ENCODE results near the gene OTX1. TPM values are rescaled to one million over a fixed set of nuclear protein-coding genes. Genes with fewer than 3 reads are reported as not detected.
A peak's percentile ranks its signal among the peaks of the same experiment; 100 is the strongest.

The OTX1 gene
- total RNA-seq, 1 donor from 2014 or later, result 12.4 TPM

DNA sequence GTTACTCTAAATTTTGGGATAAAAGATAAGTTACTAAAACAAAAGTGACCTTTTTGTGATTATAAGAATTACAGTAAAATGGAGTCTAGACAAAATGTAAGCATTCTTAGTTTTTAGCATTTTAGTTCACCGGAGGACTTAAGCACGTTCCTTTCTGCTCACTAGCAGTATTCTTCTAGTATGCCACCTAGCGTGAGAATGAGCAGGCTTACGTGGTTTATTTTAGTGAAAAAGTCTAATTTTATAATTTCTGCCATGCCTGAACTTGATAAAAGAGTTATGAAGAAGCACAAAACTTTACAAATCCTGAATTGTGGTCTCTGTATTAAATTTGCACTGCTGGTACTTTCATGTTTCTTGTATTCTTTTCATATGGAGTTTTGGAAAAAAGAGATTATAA, 12.6 kb upstream of the OTX1 start:
- Mint-ChIP-seq H3K27me3 (ENCODE audit: low read depth) (peaks cover 19% of the 10 kb centered on the region), H3K4me1 (peaks cover 8% of the 10 kb centered on the region), H3K4me3 (no peak overlapping the region), H3K36me3 (ENCODE audit: low read depth) (no peaks in the 10 kb centered on the region), H3K27ac (ENCODE audit: unreplicated experiment) (no peak overlapping the region), H3K9me3 (no peaks in the 10 kb centered on the region)
- TF ChIP-seq, protein P1, sequence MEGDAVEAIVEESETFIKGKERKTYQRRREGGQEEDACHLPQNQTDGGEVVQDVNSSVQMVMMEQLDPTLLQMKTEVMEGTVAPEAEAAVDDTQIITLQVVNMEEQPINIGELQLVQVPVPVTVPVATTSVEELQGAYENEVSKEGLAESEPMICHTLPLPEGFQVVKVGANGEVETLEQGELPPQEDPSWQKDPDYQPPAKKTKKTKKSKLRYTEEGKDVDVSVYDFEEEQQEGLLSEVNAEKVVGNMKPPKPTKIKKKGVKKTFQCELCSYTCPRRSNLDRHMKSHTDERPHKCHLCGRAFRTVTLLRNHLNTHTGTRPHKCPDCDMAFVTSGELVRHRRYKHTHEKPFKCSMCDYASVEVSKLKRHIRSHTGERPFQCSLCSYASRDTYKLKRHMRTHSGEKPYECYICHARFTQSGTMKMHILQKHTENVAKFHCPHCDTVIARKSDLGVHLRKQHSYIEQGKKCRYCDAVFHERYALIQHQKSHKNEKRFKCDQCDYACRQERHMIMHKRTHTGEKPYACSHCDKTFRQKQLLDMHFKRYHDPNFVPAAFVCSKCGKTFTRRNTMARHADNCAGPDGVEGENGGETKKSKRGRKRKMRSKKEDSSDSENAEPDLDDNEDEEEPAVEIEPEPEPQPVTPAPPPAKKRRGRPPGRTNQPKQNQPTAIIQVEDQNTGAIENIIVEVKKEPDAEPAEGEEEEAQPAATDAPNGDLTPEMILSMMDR (conservative IDR thresholded peaks at IDR 0.05), result no peak
- no peak for DNase-seq (ENCODE audit: low read depth, low spot score)

DNA sequence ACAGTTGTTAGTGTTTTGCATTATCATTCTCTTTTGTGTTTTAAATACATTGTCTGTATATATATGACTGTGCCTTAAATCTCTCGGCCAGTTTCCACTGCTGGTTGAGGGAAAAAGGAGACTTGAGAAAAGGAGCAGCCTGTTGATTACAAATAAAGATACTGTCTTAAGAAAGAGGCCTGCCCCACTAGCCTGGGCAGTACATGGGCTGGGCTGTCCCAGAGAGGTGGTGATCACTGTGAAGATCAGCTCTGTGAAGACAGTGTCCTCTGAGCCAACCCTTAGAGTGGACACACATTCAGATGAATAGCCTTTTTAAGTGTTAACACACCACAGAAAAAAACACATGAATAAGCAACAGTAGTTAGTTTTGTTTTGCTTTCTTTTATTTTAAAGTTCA, 10.0 kb upstream of the OTX1 start:
- TF ChIP-seq, protein P1 (conservative IDR thresholded peaks at IDR 0.05), result no peak
- no peak overlapping the region for H3K27ac Mint-ChIP-seq (ENCODE audit: unreplicated experiment)
- peaks cover 26% of the 10 kb centered on the region for H3K4me1 Mint-ChIP-seq

DNA sequence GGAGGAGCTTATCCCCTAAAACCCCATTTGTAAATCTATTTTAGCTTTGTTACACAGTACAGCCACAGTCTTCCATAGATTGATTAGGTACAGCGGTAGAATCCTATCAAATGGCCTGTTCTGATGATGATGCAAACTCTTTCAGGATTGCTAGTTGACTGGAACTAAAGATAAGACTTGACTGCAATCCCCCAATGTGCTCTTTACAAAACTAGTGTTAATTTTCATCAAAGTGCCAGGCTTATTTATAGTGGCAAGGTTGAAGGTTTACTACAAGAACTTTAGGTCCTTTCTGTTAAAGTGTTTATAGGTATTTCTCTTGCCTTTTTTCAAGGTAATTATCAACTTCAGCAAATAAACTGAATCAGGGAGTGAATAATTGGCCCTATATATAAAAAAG, 9.0 kb upstream of the OTX1 start:
- peaks cover 53% of the 10 kb centered on the region for H3K27me3 Mint-ChIP-seq (ENCODE audit: low read depth)
- no peaks in the 10 kb centered on the region for H3K9me3 Mint-ChIP-seq
- TF ChIP-seq, protein P1 (conservative IDR thresholded peaks at IDR 0.05), result no peak
- H3K27ac Mint-ChIP-seq (ENCODE audit: unreplicated experiment), result no peak overlapping the region
- H3K4me1 Mint-ChIP-seq, result peaks cover 27% of the 10 kb centered on the region
- no peak overlapping the region for H3K4me3 Mint-ChIP-seq
- peaks cover 13% of the 10 kb centered on the region for H3K36me3 Mint-ChIP-seq (ENCODE audit: low read depth)
- no peak for DNase-seq (ENCODE audit: low read depth, low spot score)

More for the DNA sequence above, 10.0 kb upstream of the OTX1 start:
- Mint-ChIP-seq H3K9me3 (no peaks in the 10 kb centered on the region), H3K4me3 (no peak overlapping the region), H3K36me3 (ENCODE audit: low read depth) (peaks cover 9% of the 10 kb centered on the region), H3K27me3 (ENCODE audit: low read depth) (peaks cover 43% of the 10 kb centered on the region)
- DNase-seq (ENCODE audit: low read depth, low spot score), result no peak

DNA sequence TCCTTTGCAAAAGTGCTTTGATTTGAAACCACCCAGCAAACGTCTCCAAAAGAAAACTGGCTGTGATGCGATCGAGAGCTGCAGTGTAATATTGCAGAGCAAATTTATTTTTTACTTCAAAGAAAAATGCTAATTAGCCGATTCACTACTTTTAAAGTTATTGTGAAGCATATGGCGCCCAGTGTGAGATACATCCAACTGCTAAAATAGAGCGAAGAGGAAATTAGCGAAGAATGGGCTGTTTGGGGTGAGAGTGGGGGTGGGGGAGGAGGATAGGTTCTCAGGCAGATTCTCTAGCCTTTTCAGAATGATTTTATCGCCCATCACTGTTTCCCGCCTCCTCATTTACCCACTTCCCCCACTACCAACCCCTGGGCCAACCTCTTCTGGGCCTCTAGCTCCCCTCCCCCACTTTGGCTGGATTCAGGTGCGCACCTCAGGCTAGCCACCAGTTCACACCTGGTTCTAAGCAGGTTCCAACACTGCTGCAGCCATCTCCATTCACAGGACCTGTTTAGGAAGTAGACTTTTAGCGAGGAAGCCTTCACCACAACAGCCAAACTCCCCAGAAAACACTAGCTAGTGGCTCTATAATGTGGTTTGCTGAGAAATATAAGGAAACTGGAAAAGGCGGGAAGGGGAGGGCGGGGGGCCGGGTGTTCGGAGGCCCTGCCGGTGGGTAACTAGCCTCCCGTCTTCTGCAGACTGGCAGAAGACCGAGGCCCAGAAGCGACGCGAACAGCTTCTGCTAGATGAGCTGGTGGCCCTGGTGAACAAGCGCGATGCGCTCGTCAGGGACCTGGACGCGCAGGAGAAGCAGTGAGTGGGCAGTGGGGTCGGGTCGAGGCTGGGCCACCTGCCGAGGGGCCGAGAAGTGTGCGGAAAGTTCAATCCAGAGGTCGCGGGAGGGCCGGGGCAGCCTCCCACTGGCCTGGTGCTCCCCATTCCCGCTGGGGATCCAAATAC, 6.0 kb upstream of the OTX1 start:
- peaks cover 13% of the 10 kb centered on the region for H3K36me3 Mint-ChIP-seq (ENCODE audit: low read depth)
- H3K9me3 Mint-ChIP-seq, result no peaks in the 10 kb centered on the region
- H3K27ac Mint-ChIP-seq (ENCODE audit: unreplicated experiment), result peak overlapping the region; percentile 27
- peaks cover 48% of the 10 kb centered on the region for H3K4me1 Mint-ChIP-seq
- H3K27me3 Mint-ChIP-seq (ENCODE audit: low read depth), result peaks cover 83% of the 10 kb centered on the region
- peak overlapping the region; percentile 87 for H3K4me3 Mint-ChIP-seq
- TF ChIP-seq, protein P1 (conservative IDR thresholded peaks at IDR 0.05), result no peak
- no peak for DNase-seq (ENCODE audit: low read depth, low spot score)

DNA sequence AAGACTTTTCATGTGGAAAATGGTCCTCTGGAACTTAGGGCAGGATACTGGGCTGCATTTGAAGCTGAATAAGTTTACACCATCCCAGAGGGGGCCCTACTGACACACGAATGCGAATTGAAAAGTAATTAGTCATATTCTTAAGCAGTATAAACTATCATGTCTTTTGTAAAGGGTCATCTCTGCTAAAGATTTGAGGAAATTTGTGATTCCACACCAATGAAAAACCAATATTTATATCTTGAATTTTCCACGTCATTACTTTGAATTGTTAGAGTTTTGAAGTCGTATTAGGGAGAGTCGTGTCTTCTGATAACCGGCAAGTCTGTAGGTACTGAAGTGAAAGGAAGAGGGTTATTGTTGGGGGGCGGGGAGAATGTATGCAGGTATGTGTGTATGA, 4.1 kb upstream of the OTX1 start:
- Mint-ChIP-seq H3K9me3 (no peaks in the 10 kb centered on the region), H3K4me3 (peak overlapping the region; percentile 58), H3K36me3 (ENCODE audit: low read depth) (peaks cover 13% of the 10 kb centered on the region), H3K27ac (ENCODE audit: unreplicated experiment) (no peak overlapping the region), H3K4me1 (peaks cover 57% of the 10 kb centered on the region), H3K27me3 (ENCODE audit: low read depth) (peaks cover 83% of the 10 kb centered on the region)
- TF ChIP-seq, protein P1 (conservative IDR thresholded peaks at IDR 0.05), result no peak
- no peak for DNase-seq (ENCODE audit: low read depth, low spot score)
